Measurements from ENCODE around the gene ANKRD17.
A peak's percentile ranks its signal among the peaks of the same experiment; 100 is the strongest.

ANKRD17 gene

DNA sequence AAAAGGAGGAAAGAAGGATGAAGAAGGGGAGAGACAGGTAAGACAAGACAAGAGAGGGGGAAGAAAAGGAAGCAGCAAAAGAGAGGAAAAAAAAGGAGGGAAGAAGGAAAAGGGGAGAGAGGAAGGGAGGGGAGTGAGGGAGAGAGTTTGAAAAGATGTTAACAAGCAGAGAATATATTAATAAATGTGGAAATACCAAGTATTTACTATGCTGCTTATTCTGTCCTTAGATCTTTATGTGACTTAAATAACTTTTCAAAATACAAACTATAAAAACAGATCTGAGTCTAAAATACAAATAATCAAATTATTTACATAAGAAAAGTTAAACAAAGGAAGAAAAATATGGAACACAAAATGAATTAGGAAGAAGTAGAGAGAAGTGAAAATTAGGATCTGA is 170.7 kb downstream of the ANKRD17 start:
- Histone ChIP-seq H3K4me3 (ENCODE audit: low read length in 2 of 2) (no peak overlapping the region), H3K27me3 (ENCODE audit: control insufficient read depth in 1 of 2, insufficient read depth in 2 of 2, low read length in 2 of 2) (no peaks in the 10 kb centered on the region), H3K9me3 (ENCODE audit: control insufficient read depth in 2 of 2, low read length in 2 of 2) (no peaks in the 10 kb centered on the region), H3K27ac (ENCODE audit: low read length) (no peak overlapping the region), H3K36me3 (ENCODE audit: control insufficient read depth in 2 of 2, insufficient read depth in 2 of 2, low read length in 2 of 2) (peaks cover 17 to 21% of the 10 kb centered on the region in 2 donors), H3K4me1 (ENCODE audit: control insufficient read depth, insufficient read depth, low read length) (no peaks in the 10 kb centered on the region), H3K9ac (ENCODE audit: low read length in 2 of 2) (no peak overlapping the region)

DNA sequence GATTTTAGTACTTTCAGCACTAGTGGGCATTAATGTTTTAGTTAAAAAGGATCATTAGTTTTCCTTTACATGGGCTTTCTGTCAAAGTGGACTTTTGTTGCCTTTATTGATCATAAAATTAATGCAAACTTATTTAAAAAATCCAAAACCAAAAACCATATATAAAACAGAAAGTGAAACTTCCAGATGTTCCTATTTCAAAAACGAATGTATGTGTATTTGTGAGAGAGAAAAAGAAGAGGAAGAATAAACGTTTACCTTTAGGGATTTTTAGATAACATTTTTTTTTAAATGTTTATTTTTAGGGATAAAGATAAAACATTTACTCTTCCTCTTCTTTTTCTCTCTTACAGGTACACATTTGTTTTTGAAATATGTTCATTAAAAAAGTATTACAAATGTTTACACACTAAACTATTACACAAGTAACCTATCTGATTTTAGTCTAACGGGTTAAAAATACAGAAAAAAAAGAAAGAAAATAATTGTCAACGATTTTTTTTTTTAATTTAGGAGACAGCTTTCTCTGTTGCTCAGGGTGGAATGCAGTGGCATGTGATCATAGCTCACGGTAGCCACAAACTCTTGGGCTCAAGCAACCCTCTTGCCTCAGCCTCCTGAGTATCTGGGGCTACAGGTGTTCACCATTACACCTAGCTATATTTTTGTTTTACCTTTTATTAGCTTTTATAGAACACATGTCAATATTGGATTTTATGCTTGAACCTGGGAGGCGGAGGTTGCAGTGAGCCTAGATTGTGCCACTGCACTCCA is 172.3 kb downstream of the ANKRD17 start:
- Histone ChIP-seq H3K27ac (ENCODE audit: low read length) (no peak overlapping the region), H3K36me3 (ENCODE audit: control insufficient read depth in 2 of 2, insufficient read depth in 2 of 2, low read length in 2 of 2) (peaks cover 8 to 15% of the 10 kb centered on the region in 2 donors)

DNA sequence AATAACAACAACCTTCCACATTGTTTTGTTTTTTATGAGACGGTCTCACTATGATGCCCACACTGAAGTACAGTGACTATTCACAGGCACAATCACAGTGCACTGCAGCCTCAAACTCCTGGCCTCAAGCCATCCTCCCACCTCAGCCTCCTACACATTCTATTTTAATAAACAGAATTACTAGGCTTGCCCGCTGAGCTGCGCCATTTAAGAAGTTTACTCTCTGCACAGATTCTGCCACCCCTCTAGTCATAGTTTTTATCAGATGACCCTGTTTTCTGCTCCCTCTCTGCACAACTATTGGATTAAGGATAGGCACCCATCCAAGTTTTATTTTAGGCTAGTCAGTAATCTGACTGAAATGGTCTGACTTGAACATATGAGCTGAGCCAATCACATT is 177.8 kb downstream of the ANKRD17 start:
- H3K27ac ChIP-seq (ENCODE audit: low read length): no peak overlapping the region
- no peaks in the 10 kb centered on the region for H3K9me3 ChIP-seq (ENCODE audit: control insufficient read depth in 2 of 2, low read length in 2 of 2)
- peaks cover 4 to 23% of the 10 kb centered on the region in 2 donors for H3K36me3 ChIP-seq (ENCODE audit: control insufficient read depth in 2 of 2, insufficient read depth in 2 of 2, low read length in 2 of 2)
- no peak overlapping the region for H3K4me3 ChIP-seq (ENCODE audit: low read length in 2 of 2)
- H3K27me3 ChIP-seq (ENCODE audit: control insufficient read depth in 1 of 2, insufficient read depth in 2 of 2, low read length in 2 of 2): no peaks in the 10 kb centered on the region
- peaks cover 3% of the 10 kb centered on the region for H3K4me1 ChIP-seq (ENCODE audit: control insufficient read depth, insufficient read depth, low read length)
- H3K9ac ChIP-seq (ENCODE audit: low read length in 2 of 2): no peak overlapping the region

More for the DNA sequence above, 172.3 kb downstream of the ANKRD17 start:
- Histone ChIP-seq H3K4me3 (ENCODE audit: low read length in 2 of 2) (no peak overlapping the region), H3K9me3 (ENCODE audit: control insufficient read depth in 2 of 2, low read length in 2 of 2) (no peaks in the 10 kb centered on the region), H3K27me3 (ENCODE audit: control insufficient read depth in 1 of 2, insufficient read depth in 2 of 2, low read length in 2 of 2) (no peaks in the 10 kb centered on the region), H3K9ac (ENCODE audit: low read length in 2 of 2) (no peak overlapping the region), H3K4me1 (ENCODE audit: control insufficient read depth, insufficient read depth, low read length) (no peaks in the 10 kb centered on the region)

DNA sequence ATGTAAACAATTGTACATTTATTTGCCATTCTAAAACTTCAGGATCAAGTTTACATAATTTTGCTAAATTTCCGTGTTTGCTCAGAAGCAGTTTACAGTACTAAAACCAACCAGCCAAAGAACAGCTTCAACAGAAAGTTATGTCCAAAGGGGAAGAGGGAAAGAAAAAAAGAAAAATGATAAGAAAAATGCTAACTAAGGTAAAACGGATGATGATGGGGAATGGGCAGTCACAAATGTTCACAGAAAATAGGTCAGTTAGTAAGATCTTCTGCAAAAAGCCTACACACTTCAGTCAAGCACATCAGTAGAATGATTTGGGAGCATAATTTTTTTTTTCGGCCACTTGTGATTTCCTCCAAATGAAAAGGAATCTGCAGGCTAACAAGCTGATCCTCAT is 182.8 kb downstream of the ANKRD17 start:
- Histone ChIP-seq H3K27me3 (ENCODE audit: control insufficient read depth in 1 of 2, insufficient read depth in 2 of 2, low read length in 2 of 2) (no peaks in the 10 kb centered on the region), H3K4me3 (ENCODE audit: low read length in 2 of 2) (no peak overlapping the region), H3K9me3 (ENCODE audit: control insufficient read depth in 2 of 2, low read length in 2 of 2) (no peaks in the 10 kb centered on the region), H3K27ac (ENCODE audit: low read length) (no peak overlapping the region), H3K9ac (ENCODE audit: low read length in 2 of 2) (no peak overlapping the region), H3K36me3 (ENCODE audit: control insufficient read depth in 2 of 2, insufficient read depth in 2 of 2, low read length in 2 of 2) (peaks cover 9 to 17% of the 10 kb centered on the region in 2 donors), H3K4me1 (ENCODE audit: control insufficient read depth, insufficient read depth, low read length) (peaks cover 3% of the 10 kb centered on the region)

DNA sequence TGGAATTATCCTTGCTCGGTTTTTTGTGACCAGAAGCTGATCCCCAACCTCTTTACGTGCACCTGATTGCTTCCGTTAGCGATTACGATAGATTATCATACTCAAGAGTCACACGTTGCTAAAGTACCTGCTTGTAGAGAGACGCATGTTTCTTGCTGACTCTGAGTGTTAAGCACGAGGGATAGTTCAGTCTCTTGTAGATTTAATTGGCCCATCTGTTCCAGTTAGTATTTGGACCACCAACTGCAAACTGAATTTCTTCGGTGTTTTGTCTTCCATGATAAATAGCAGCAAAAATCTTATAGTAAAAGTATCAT is 188.6 kb downstream of the ANKRD17 start:
- no peaks in the 10 kb centered on the region for H3K9me3 ChIP-seq (ENCODE audit: control insufficient read depth in 2 of 2, low read length in 2 of 2)
- no peaks in the 10 kb centered on the region for H3K27me3 ChIP-seq (ENCODE audit: control insufficient read depth in 1 of 2, insufficient read depth in 2 of 2, low read length in 2 of 2)
- peak overlapping the region; percentile 87 to 91 for H3K4me3 ChIP-seq (ENCODE audit: low read length in 2 of 2)
- H3K27ac ChIP-seq (ENCODE audit: low read length): peak overlapping the region; percentile 83
- H3K4me1 ChIP-seq (ENCODE audit: control insufficient read depth, insufficient read depth, low read length): peaks cover 3% of the 10 kb centered on the region
- H3K36me3 ChIP-seq (ENCODE audit: control insufficient read depth in 2 of 2, insufficient read depth in 2 of 2, low read length in 2 of 2): no peaks in the 10 kb centered on the region
- H3K9ac ChIP-seq (ENCODE audit: low read length in 2 of 2): peak overlapping the region; percentile 86 to 96

DNA sequence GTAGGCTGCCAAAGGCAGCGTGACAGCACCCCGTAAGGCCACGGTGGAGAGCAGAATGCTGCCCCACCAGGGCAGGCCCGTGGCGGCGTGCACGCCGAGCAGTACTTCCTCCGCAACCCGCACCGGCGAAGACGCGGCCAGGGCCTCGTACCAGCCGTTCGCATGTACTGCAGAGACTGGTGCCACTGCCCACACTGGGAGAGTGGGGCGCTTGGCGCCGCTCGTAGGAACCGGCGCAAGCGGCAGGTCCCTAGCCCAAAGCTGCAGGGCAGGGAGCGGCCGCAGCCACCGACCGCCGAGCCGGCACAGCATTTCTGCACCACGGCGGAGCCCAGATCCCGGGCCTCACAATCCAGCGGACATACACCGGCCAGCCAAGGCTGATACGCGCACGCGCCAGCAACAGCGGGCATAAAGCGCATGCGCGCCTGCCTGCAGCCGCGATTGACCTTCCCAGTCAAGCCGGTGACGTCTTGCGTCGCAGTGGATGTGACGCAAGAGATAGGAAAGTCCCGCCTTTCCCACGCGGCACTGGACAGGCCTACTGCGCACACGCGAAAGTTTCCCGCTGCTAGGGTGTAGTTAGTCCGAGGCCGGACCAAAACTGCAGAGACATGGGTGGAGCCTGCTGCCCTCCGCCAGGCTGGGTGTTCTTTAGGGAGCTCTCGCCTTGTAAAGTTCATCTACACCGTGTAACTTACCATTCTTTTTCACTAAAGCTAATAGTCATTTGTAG is 189.1 kb downstream of the ANKRD17 start, which contains the start of gene COX18:
TSS of gene COX18 (minus strand) at position 379 of the 736 bp plus-strand sequence. CDS start at position 312, 67 bp downstream.
- peak within 1 kb of the TSS; percentile 87 to 91 for H3K4me3 ChIP-seq (ENCODE audit: low read length in 2 of 2)
- no peaks in the 10 kb centered on the region for H3K27me3 ChIP-seq (ENCODE audit: control insufficient read depth in 1 of 2, insufficient read depth in 2 of 2, low read length in 2 of 2)
- peak within 1 kb of the TSS; percentile 87 to 96 for H3K9ac ChIP-seq (ENCODE audit: low read length in 2 of 2)
- no peaks in the 10 kb centered on the region for H3K36me3 ChIP-seq (ENCODE audit: control insufficient read depth in 2 of 2, insufficient read depth in 2 of 2, low read length in 2 of 2)
- H3K4me1 ChIP-seq (ENCODE audit: control insufficient read depth, insufficient read depth, low read length): peaks cover 3% of the 10 kb centered on the region
- H3K9me3 ChIP-seq (ENCODE audit: control insufficient read depth in 2 of 2, low read length in 2 of 2): no peaks in the 10 kb centered on the region
- peak within 1 kb of the TSS; percentile 83 for H3K27ac ChIP-seq (ENCODE audit: low read length)

DNA sequence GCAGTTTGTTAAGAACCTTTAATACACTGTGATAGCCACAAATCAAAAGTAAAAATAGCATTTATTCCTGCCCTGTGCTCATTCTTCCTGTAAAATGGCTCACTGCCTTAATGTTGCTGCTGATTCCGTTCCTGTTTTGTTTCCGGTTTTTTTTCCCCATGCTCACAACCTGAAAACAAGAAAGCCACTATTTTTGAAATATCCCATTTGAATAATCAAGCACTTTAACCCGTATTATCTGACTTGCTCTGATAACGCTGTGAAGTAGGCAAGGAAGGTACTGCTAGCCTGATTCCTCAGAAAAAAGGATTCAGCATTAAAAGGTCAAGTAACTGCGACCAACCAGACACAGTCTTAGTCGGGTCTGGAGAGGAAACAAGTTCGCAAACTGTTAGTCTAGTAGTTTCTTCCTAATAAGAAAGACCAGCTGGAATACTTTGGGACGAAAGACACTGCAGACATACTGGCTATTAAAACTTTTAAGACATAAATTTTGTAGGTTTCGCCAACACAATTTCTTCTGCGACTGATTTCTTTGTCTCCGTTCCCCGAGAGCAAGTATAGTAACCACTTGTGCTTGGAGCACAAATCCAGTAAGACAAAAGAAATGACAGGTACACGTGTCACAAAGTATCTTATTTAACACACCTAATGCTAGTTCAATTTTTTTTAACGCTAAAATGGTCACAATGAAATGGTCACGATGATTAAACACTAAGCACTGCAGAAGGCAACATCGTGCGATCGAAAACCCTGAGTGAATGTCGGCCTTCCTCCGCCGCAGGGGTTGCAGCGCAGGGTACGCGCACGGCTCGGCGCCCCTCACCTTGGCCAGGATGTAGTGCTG is 189.9 kb downstream of the ANKRD17 start:
- peak overlapping the region; percentile 87 to 96 for H3K9ac ChIP-seq (ENCODE audit: low read length in 2 of 2)
- peak overlapping the region; percentile 83 for H3K27ac ChIP-seq (ENCODE audit: low read length)
- H3K9me3 ChIP-seq (ENCODE audit: control insufficient read depth in 2 of 2, low read length in 2 of 2): no peaks in the 10 kb centered on the region
- H3K4me1 ChIP-seq (ENCODE audit: control insufficient read depth, insufficient read depth, low read length): peaks cover 3% of the 10 kb centered on the region
- H3K4me3 ChIP-seq (ENCODE audit: low read length in 2 of 2): peak overlapping the region; percentile 87 to 91
- H3K27me3 ChIP-seq (ENCODE audit: control insufficient read depth in 1 of 2, insufficient read depth in 2 of 2, low read length in 2 of 2): no peaks in the 10 kb centered on the region
- H3K36me3 ChIP-seq (ENCODE audit: control insufficient read depth in 2 of 2, insufficient read depth in 2 of 2, low read length in 2 of 2): peaks cover 0 to 4% of the 10 kb centered on the region in 2 donors

DNA sequence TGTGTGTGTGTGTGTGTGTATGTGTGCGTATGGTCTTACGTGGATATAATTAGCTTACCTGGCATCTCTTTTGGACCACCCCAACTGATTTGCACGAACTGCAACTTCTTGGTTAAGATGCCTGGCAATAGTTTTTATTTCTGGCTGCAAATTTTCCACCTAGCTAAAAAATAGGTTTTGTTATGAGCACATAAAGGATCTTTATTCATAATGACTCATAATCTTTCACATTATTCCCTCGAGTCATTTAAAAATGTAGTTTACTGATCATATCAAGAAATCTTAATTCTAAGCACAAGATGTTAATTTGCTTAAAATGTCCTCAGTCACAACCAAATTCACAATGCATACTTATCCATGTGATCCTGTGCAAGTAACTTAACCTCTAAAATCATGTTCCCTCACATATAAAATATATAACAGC is 190.6 kb downstream of the ANKRD17 start:
- no peaks in the 10 kb centered on the region for H3K9me3 ChIP-seq (ENCODE audit: control insufficient read depth in 2 of 2, low read length in 2 of 2)
- H3K4me3 ChIP-seq (ENCODE audit: low read length in 2 of 2): peak overlapping the region; percentile 87 to 91
- no peaks in the 10 kb centered on the region for H3K27me3 ChIP-seq (ENCODE audit: control insufficient read depth in 1 of 2, insufficient read depth in 2 of 2, low read length in 2 of 2)
- H3K4me1 ChIP-seq (ENCODE audit: control insufficient read depth, insufficient read depth, low read length): peaks cover 3% of the 10 kb centered on the region
- peaks cover 0 to 8% of the 10 kb centered on the region in 2 donors for H3K36me3 ChIP-seq (ENCODE audit: control insufficient read depth in 2 of 2, insufficient read depth in 2 of 2, low read length in 2 of 2)
- H3K9ac ChIP-seq (ENCODE audit: low read length in 2 of 2): peak overlapping the region; percentile 87 to 96
- peak overlapping the region; percentile 83 for H3K27ac ChIP-seq (ENCODE audit: low read length)

DNA sequence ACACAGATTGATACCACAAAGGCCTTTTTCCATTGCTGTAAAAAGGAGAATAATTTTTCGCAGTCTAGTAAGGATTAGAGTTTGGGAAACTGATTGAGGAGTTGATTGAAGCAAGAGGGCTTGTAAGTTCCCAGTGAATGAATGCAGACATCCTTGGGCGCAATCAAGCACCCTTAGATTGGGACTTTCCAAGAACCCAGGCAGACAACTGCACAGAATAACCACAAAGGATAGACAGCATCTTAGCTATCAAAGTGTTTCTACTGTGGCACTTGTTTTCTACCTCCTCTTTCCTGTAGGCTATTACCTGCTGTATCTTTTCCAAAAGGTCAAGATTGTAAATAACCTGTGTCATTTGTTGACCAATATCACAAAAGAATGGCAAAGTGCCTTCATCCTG is 191.7 kb downstream of the ANKRD17 start:
- Histone ChIP-seq H3K36me3 (ENCODE audit: control insufficient read depth in 2 of 2, insufficient read depth in 2 of 2, low read length in 2 of 2) (peaks cover 0 to 11% of the 10 kb centered on the region in 2 donors), H3K9ac (ENCODE audit: low read length in 2 of 2) (no peak overlapping the region), H3K27ac (ENCODE audit: low read length) (no peak overlapping the region), H3K27me3 (ENCODE audit: control insufficient read depth in 1 of 2, insufficient read depth in 2 of 2, low read length in 2 of 2) (no peaks in the 10 kb centered on the region), H3K4me1 (ENCODE audit: control insufficient read depth, insufficient read depth, low read length) (peaks cover 3% of the 10 kb centered on the region), H3K9me3 (ENCODE audit: control insufficient read depth in 2 of 2, low read length in 2 of 2) (no peaks in the 10 kb centered on the region), H3K4me3 (ENCODE audit: low read length in 2 of 2) (no peak overlapping the region)

DNA sequence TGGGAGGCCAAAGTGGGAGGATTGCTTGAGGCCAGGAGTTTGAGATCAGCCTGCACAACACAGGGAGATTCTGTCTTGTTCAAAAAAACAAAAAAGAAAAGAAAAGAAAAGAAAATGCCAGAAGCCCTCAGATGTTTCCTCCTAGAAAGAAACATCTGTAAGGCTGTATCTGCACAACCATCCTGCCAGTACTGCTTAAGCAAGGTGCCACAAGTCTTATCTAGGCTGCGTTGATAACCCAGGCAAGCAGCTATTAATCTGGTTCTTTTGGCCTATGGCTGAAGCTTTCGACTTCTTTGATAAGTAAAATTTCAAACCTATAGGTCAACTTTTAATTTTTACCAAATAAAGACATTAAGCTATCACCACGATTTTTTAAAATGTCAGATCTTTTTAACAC is 192.2 kb downstream of the ANKRD17 start:
- Histone ChIP-seq H3K4me3 (ENCODE audit: low read length in 2 of 2) (no peak overlapping the region), H3K9me3 (ENCODE audit: control insufficient read depth in 2 of 2, low read length in 2 of 2) (no peaks in the 10 kb centered on the region), H3K36me3 (ENCODE audit: control insufficient read depth in 2 of 2, insufficient read depth in 2 of 2, low read length in 2 of 2) (peaks cover 2 to 13% of the 10 kb centered on the region in 2 donors)

More for the DNA sequence above, 192.2 kb downstream of the ANKRD17 start:
- Histone ChIP-seq H3K27me3 (ENCODE audit: control insufficient read depth in 1 of 2, insufficient read depth in 2 of 2, low read length in 2 of 2) (no peaks in the 10 kb centered on the region), H3K4me1 (ENCODE audit: control insufficient read depth, insufficient read depth, low read length) (peaks cover 3% of the 10 kb centered on the region), H3K9ac (ENCODE audit: low read length in 2 of 2) (no peak overlapping the region), H3K27ac (ENCODE audit: low read length) (no peak overlapping the region)
